IMR-90 (cell line): ENCODE data around the gene CARD10. TPM values are rescaled to one million over a fixed set of nuclear protein-coding genes. Genes with fewer than 3 reads are reported as not detected.

Source experiments
- ATAC-seq: fragments of 200-7000 bp; cut with Tn5 transposase; 2 replicates; pipeline ENCODE4 v1.9.1; 2020; ENCODE audit warnings: low read depth, mild to moderate bottlenecking, moderate library complexity
- BruUV-seq: library from RNA; stranded (reverse); fragments of 400-500 nt; replicated peaks from 2 replicates; lab custom pipeline; 2021; lab: Mats Ljungman, UMichigan
- CTCF ChIA-PET: fragments of 300-600 bp; formaldehyde crosslinking; extraction: SDS; loops from one replicate; lab custom pipeline; 2021; ENCODE audit warnings: antibody characterized with exemption; lab: Yijun Ruan, JAX
- POLR2A ChIA-PET: fragments of 300-600 bp; sonication (Branson Sonifier 250); formaldehyde crosslinking; loops from one replicate; lab custom pipeline; 2022; ENCODE audit warnings: antibody characterized with exemption; ENCODE audit not compliant: unreplicated experiment; lab: Charles Lee
- DNase-seq: peaks from one replicate; pipeline ENCODE4 v3.0.0; 2013
- H2AFZ ChIP-seq: replicated peaks from 2 replicates; pipeline ENCODE3; 2013; ENCODE audit warnings: low read length, mild to moderate bottlenecking; ENCODE audit not compliant: poor library complexity
- H2AK5ac ChIP-seq: 2 replicates; pipeline ENCODE4 v1.6.1; 2013; ENCODE audit warnings: low read depth, low read length, inconsistent platforms
- H2AK9ac ChIP-seq: replicated peaks from 2 replicates; pipeline ENCODE3; 2013; ENCODE audit warnings: mild to moderate bottlenecking, low read depth, low read length, moderate library complexity; ENCODE audit not compliant: poor library complexity
- H2BK120ac ChIP-seq: 2 replicates; pipeline ENCODE4 v1.6.1; 2013; ENCODE audit warnings: low read depth, low read length, inconsistent platforms
- H2BK15ac ChIP-seq: 3 replicates; pipeline ENCODE4 v1.6.1; 2013; ENCODE audit warnings: low read depth, low read length, inconsistent platforms
- H2BK20ac ChIP-seq: 2 replicates; pipeline ENCODE4 v1.6.1; 2013; ENCODE audit warnings: low read depth, mild to moderate bottlenecking, inconsistent platforms, low read length, moderate library complexity
- H2BK5ac ChIP-seq: 2 replicates; pipeline ENCODE4 v1.6.1; 2013; ENCODE audit warnings: mild to moderate bottlenecking, low read depth, low read length, inconsistent platforms; ENCODE audit not compliant: poor library complexity, severe bottlenecking
- H3K14ac ChIP-seq: replicated peaks from 2 replicates; pipeline ENCODE4 v1.6.1; 2013; ENCODE audit warnings: low read depth, low read length, inconsistent platforms
- H3K18ac ChIP-seq: 2 replicates; pipeline ENCODE4 v1.6.1; 2013; ENCODE audit warnings: low read depth, low read length, control low read depth
- H3K23ac ChIP-seq: 2 replicates; pipeline ENCODE4 v1.6.1; 2013; ENCODE audit warnings: low read depth, low read length, inconsistent platforms
- H3K27ac ChIP-seq: 2 replicates; pipeline ENCODE4 v1.5.1; 2013; ENCODE audit warnings: mild to moderate bottlenecking, control low read depth, low read length; ENCODE audit not compliant: insufficient read depth
- H3K27me3 ChIP-seq: 2 replicates; pipeline ENCODE4 v1.6.1; 2013; ENCODE audit warnings: low read length; ENCODE audit not compliant: control insufficient read depth, insufficient read depth
- H3K36me3 ChIP-seq: 2 replicates; pipeline ENCODE4 v1.6.1; 2013; ENCODE audit warnings: low read length, mixed read lengths; ENCODE audit not compliant: control insufficient read depth, insufficient read depth
- H3K4ac ChIP-seq: 2 replicates; pipeline ENCODE4 v1.6.1; 2013; ENCODE audit warnings: low read depth, low read length, inconsistent platforms
- H3K4me1 ChIP-seq: 2 replicates; pipeline ENCODE4 v1.6.1; 2013; ENCODE audit warnings: low read length, mixed read lengths; ENCODE audit not compliant: control insufficient read depth, insufficient read depth
- H3K4me2 ChIP-seq: 2 replicates; pipeline ENCODE4 v1.6.1; 2013; ENCODE audit warnings: low read depth, mild to moderate bottlenecking, control low read depth, low read length, moderate library complexity
- H3K4me3 ChIP-seq: 2 replicates; pipeline ENCODE4 v1.5.1; 2013; ENCODE audit warnings: low read depth, mild to moderate bottlenecking, control low read depth, low read length, moderate library complexity; ENCODE audit not compliant: insufficient read depth
- H3K56ac ChIP-seq: 2 replicates; pipeline ENCODE4 v1.6.1; 2013; ENCODE audit warnings: low read length, inconsistent platforms; ENCODE audit not compliant: insufficient read depth; ENCODE audit errors: extremely low read depth
- H3K79me1 ChIP-seq, 2 experiments: 2 replicates each; pipeline ENCODE4 v1.6.1; 2013; ENCODE audit warnings: low read length in 2 of 2, inconsistent platforms in 1 of 2, low read depth in 1 of 2
- H3K9ac ChIP-seq: 2 replicates; pipeline ENCODE4 v1.6.1; 2013; ENCODE audit warnings: low read depth, low read length, control low read depth
- H3K9me1 ChIP-seq: 2 replicates; pipeline ENCODE4 v1.6.1; 2013; ENCODE audit warnings: low read length, inconsistent platforms; ENCODE audit not compliant: insufficient read depth
- H3K9me3 ChIP-seq: 2 replicates; pipeline ENCODE4 v1.6.1; 2013; ENCODE audit warnings: low read length; ENCODE audit not compliant: control insufficient read depth, insufficient read depth
- H4K20me1 ChIP-seq: 2 replicates; pipeline ENCODE4 v1.6.1; 2013; ENCODE audit warnings: low read length, inconsistent platforms; ENCODE audit not compliant: insufficient read depth
- H4K5ac ChIP-seq: 2 replicates; pipeline ENCODE4 v1.6.1; 2013; ENCODE audit warnings: mild to moderate bottlenecking, low read depth, low read length, control low read depth
- H4K8ac ChIP-seq, 2 experiments: 2 replicates each; pipeline ENCODE4 v1.6.1; 2013; ENCODE audit warnings: low read depth in 2 of 2, low read length in 2 of 2, control low read depth in 1 of 2, inconsistent platforms in 1 of 2
- H4K91ac ChIP-seq: 2 replicates; pipeline ENCODE4 v1.6.1; 2013; ENCODE audit warnings: low read depth, low read length, inconsistent platforms; ENCODE audit not compliant: insufficient read depth
- CEBPB ChIP-seq: IDR thresholded peaks from 2 replicates; pipeline ENCODE4 v1.6.1; 2012; ENCODE audit warnings: low read depth, low read length, improper control_type of control experiment
- CHD1 ChIP-seq: IDR thresholded peaks from 2 replicates; pipeline ENCODE4 v1.6.1; 2012; ENCODE audit warnings: low read depth, low read length, improper control_type of control experiment
- MXI1 ChIP-seq: IDR thresholded peaks from 2 replicates; pipeline ENCODE4 v1.6.1; 2012; ENCODE audit warnings: low read depth, mild to moderate bottlenecking, low read length, moderate library complexity, borderline replicate concordance
- RCOR1 ChIP-seq: IDR thresholded peaks from 2 replicates; pipeline ENCODE4 v1.6.1; 2012; ENCODE audit warnings: mild to moderate bottlenecking, low read length, improper control_type of control experiment; ENCODE audit not compliant: insufficient replicate concordance
- USF2 ChIP-seq: fragments of 150-350 bp; IDR thresholded peaks from 2 replicates; pipeline ENCODE4 v1.6.1; 2017; ENCODE audit warnings: mild to moderate bottlenecking, antibody characterized with exemption, low read length, low read depth
- WGBS, 2 experiments: methylation state at CpG; one replicate each; pipeline versions ENCODE4 v1.1.5 to v1.1.7; 2013; ENCODE audit warnings: missing lambda C conversion rate in 2 of 2; ENCODE audit not compliant: insufficient read length in 1 of 2; ENCODE audit errors: extremely low coverage in 2 of 2; 5-methylcytosine and 5-hydroxymethylcytosine counted together
- dilution Hi-C: fragments of 300-500 bp; cut with HindIII; formaldehyde crosslinking; loops from one replicate; pipeline ENCODE4 v1.14.3; 2018; ENCODE audit warnings: low sequenced_read_pairs; ENCODE audit not compliant: unreplicated experiment
- in situ Hi-C: fragments of 300-500 bp; cut with MboI; formaldehyde crosslinking; loops from 3 replicates; pipeline ENCODE4 v1.14.3; 2019; ENCODE audit warnings: low sequenced_read_pairs, inconsistent platforms, mixed read lengths
- intact Hi-C: fragments of 100-400 bp; cut with micrococcal nuclease; formaldehyde crosslinking; loops from 2 replicates; pipeline ENCODE4 v1.10.0; 2022
- polyA plus RNA-seq, 3 experiments: library from polyadenylated mRNA; depleted of rRNA; stranded (reverse); fragments of >200 nt; gene quantifications; 2 replicates each; pipeline ENCODE4 v1.2.3, GENCODE V29; 2012; ENCODE audit warnings: low replicate concordance in 1 of 3
- total RNA-seq: library from RNA; depleted of rRNA; stranded (reverse); fragments of >200 nt; gene quantifications from 2 replicates; pipeline ENCODE4 v1.2.3, GENCODE V29; 2012
- TF ChIP-seq, protein P1 (sequence below): conservative IDR thresholded peaks from 2 replicates; pipeline ENCODE4 v1.5.1; 2012; ENCODE audit warnings: mild to moderate bottlenecking, low read depth, low read length, improper control_type of control experiment

The CARD10 gene
- total and polyA plus RNA-seq, 2 of the 4 experiments (the other 2 are of a cell fraction): 6.1 to 18.4 TPM

GRCh38 chr22:37503183-37503683 lies 16.0 kb downstream of the CARD10 start:
- BruUV-seq: no TSS peak
- no peak overlapping the region for H2AK9ac ChIP-seq
- intact Hi-C loops: no loop called here
- no peak overlapping the region for H2BK15ac ChIP-seq
- no peak overlapping the region for H3K23ac ChIP-seq
- H3K9ac ChIP-seq: no peak overlapping the region
- H4K8ac ChIP-seq: no peak overlapping the region
- no peak overlapping the region for H2BK20ac ChIP-seq
- WGBS, 2 experiments: no CpG with 5 or more reads among the region's 3 CpGs
- H3K56ac ChIP-seq: no peak overlapping the region
- H4K91ac ChIP-seq: no peak overlapping the region
- no peak overlapping the region for H2AFZ ChIP-seq
- H2AK5ac ChIP-seq: 0 out of 2 replicates have a peak overlapping the region, but pooled peaks have one; percentile 24
- no peak overlapping the region for H3K27ac ChIP-seq
- TF ChIP-seq RCOR1 (no peak), USF2 (no peak), MXI1 (no peak), CEBPB (no peak), CHD1 (no peak)
- TF ChIP-seq, protein P1, sequence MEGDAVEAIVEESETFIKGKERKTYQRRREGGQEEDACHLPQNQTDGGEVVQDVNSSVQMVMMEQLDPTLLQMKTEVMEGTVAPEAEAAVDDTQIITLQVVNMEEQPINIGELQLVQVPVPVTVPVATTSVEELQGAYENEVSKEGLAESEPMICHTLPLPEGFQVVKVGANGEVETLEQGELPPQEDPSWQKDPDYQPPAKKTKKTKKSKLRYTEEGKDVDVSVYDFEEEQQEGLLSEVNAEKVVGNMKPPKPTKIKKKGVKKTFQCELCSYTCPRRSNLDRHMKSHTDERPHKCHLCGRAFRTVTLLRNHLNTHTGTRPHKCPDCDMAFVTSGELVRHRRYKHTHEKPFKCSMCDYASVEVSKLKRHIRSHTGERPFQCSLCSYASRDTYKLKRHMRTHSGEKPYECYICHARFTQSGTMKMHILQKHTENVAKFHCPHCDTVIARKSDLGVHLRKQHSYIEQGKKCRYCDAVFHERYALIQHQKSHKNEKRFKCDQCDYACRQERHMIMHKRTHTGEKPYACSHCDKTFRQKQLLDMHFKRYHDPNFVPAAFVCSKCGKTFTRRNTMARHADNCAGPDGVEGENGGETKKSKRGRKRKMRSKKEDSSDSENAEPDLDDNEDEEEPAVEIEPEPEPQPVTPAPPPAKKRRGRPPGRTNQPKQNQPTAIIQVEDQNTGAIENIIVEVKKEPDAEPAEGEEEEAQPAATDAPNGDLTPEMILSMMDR: no peak
- DNase-seq (no peak), ATAC-seq (no peak)
- no peak overlapping the region for H3K4me2 ChIP-seq
- H3K4me1 ChIP-seq: peaks cover 11% of the 10 kb centered on the region
- H4K5ac ChIP-seq: no peak overlapping the region
- peaks cover 0 to 13% of the 10 kb centered on the region in 2 experiments; a peak in 2 of 4 replicates for H3K79me1 ChIP-seq
- in situ Hi-C loops: no loop called here
- no peaks in the 10 kb centered on the region; the same call in 1 of the 2 replicates for H4K20me1 ChIP-seq
- H2BK120ac ChIP-seq: no peak overlapping the region
- ChIA-PET POLR2A (no interaction called here), CTCF (no interaction called here)
- no peak overlapping the region for H3K14ac ChIP-seq
- peaks cover 8% of the 10 kb centered on the region for H3K9me1 ChIP-seq
- H3K9me3 ChIP-seq: no peaks in the 10 kb centered on the region
- no peak overlapping the region for H3K4ac ChIP-seq
- no peak overlapping the region for H3K4me3 ChIP-seq
- H2BK5ac ChIP-seq: no peak overlapping the region
- H3K27me3 ChIP-seq: no peaks in the 10 kb centered on the region
- peaks cover 31% of the 10 kb centered on the region for H3K36me3 ChIP-seq
- dilution Hi-C loops: no loop called here
- H3K18ac ChIP-seq: no peak overlapping the region
